Astrocyte (in vitro differentiated cells and primary cell): ENCODE measurements around the gene GDF10.

ENCODE experiments used
- EZH2 ChIP-seq: IDR thresholded peaks from 2 replicates; pipeline ENCODE4 v1.6.1; 2012; ENCODE audit warnings: mild to moderate bottlenecking, low read length, inconsistent platforms; ENCODE audit not compliant: insufficient read depth
- TF ChIP-seq, protein P1 (sequence below): IDR thresholded peaks from 2 replicates; pipeline ENCODE4 v1.5.1; 2011; ENCODE audit warnings: low read depth, mild to moderate bottlenecking, inconsistent platforms, low read length, moderate library complexity; ENCODE audit not compliant: insufficient read depth

DNA sequence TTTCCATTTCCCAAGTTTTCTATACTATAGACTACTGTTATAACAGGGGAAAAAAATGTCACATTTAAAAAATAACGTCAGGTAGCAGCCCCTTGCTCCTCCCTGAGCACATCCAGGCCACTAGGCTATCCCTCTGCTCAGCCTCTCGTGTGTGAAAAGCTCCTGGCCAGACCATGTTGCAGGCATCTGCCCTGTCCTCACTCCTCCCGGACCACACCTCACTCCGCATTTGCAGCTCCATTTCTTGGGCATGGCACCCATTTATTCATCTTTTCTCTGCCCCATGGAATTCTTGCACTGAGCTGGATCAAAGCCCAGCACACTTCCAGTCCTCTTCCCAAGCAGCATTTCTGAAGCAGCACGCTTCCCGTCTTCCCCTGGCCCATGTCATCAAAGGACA, 20.8 kb downstream of the GDF10 start:
- TF ChIP-seq, protein P1, sequence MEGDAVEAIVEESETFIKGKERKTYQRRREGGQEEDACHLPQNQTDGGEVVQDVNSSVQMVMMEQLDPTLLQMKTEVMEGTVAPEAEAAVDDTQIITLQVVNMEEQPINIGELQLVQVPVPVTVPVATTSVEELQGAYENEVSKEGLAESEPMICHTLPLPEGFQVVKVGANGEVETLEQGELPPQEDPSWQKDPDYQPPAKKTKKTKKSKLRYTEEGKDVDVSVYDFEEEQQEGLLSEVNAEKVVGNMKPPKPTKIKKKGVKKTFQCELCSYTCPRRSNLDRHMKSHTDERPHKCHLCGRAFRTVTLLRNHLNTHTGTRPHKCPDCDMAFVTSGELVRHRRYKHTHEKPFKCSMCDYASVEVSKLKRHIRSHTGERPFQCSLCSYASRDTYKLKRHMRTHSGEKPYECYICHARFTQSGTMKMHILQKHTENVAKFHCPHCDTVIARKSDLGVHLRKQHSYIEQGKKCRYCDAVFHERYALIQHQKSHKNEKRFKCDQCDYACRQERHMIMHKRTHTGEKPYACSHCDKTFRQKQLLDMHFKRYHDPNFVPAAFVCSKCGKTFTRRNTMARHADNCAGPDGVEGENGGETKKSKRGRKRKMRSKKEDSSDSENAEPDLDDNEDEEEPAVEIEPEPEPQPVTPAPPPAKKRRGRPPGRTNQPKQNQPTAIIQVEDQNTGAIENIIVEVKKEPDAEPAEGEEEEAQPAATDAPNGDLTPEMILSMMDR, result no peak
- no peak for TF ChIP-seq EZH2
